Mesenchymal stem cell (in vitro differentiated cells and primary cell): ENCODE data around the gene SDHA.
"Not testable (repeated sequence)": the region's sequence is repeated elsewhere in the genome, so short reads cannot be mapped to it uniquely, and the experiment has no call there.

Experiments used
- DNase-seq: peaks from one replicate; pipeline ENCODE4 v3.0.0-alpha.2; 2013
- H2AFZ ChIP-seq: one replicate; pipeline ENCODE4 v1.6.1; 2013; ENCODE audit warnings: low read depth, mild to moderate bottlenecking, control low read depth, inconsistent platforms, low read length, moderate library complexity
- H2AK5ac ChIP-seq: 2 replicates; pipeline ENCODE4 v1.6.1; 2013; ENCODE audit warnings: low read length, moderate library complexity, mild to moderate bottlenecking, inconsistent platforms; ENCODE audit not compliant: severe bottlenecking
- H2BK120ac ChIP-seq: one replicate; pipeline ENCODE4 v1.6.1; 2013; ENCODE audit warnings: low read depth, mild to moderate bottlenecking, inconsistent platforms, low read length, moderate library complexity
- H2BK12ac ChIP-seq, 2 experiments: one replicate each; pipeline ENCODE4 v1.6.1; 2013; ENCODE audit warnings: inconsistent platforms in 2 of 2, low read length in 2 of 2, mild to moderate bottlenecking in 2 of 2, moderate library complexity in 2 of 2, control low read depth in 1 of 2
- H2BK15ac ChIP-seq: one replicate; pipeline ENCODE4 v1.6.1; 2013; ENCODE audit warnings: mild to moderate bottlenecking, low read depth, inconsistent platforms; ENCODE audit not compliant: poor library complexity, severe bottlenecking
- H2BK5ac ChIP-seq: 2 replicates; pipeline ENCODE4 v1.6.1; 2013; ENCODE audit warnings: low read depth, mild to moderate bottlenecking, low read length, control low read depth, inconsistent platforms; ENCODE audit not compliant: poor library complexity, severe bottlenecking
- H3K14ac ChIP-seq, 2 experiments: one replicate each; pipeline ENCODE4 v1.6.1; 2013; ENCODE audit warnings: inconsistent platforms in 2 of 2, low read length in 2 of 2, control low read depth in 1 of 2, mild to moderate bottlenecking in 1 of 2, moderate library complexity in 1 of 2
- H3K18ac ChIP-seq, 2 experiments: one replicate each; pipeline ENCODE4 v1.6.1; 2013; ENCODE audit warnings: inconsistent platforms in 2 of 2, low read length in 2 of 2, control low read depth in 1 of 2, low read depth in 1 of 2, mild to moderate bottlenecking in 1 of 2
- H3K23ac ChIP-seq, 2 experiments: one replicate each; pipeline ENCODE4 v1.6.1; 2013; ENCODE audit warnings: inconsistent platforms in 2 of 2, low read length in 2 of 2, mild to moderate bottlenecking in 2 of 2, moderate library complexity in 2 of 2, control low read depth in 1 of 2
- H3K27ac ChIP-seq: 2 replicates; pipeline ENCODE4 v1.5.1; 2013; ENCODE audit warnings: mild to moderate bottlenecking, moderate library complexity, low read length, control low read depth, inconsistent platforms; ENCODE audit not compliant: poor library complexity, severe bottlenecking
- H3K27me3 ChIP-seq, 2 experiments: 2 replicates each; pipeline versions ENCODE4 v1.6.1 to v1.7.0; 2013; ENCODE audit warnings: low read length in 2 of 2, mild to moderate bottlenecking in 2 of 2, moderate library complexity in 2 of 2, control low read depth in 1 of 2, inconsistent platforms in 1 of 2; ENCODE audit not compliant: control insufficient read depth in 1 of 2, insufficient read depth in 1 of 2
- H3K36me3 ChIP-seq, 2 experiments: 2 replicates each; pipeline versions ENCODE4 v1.6.1 to v1.7.0; 2013; ENCODE audit warnings: low read length in 2 of 2, control low read depth in 1 of 2, inconsistent platforms in 1 of 2, low read depth in 1 of 2, mild to moderate bottlenecking in 1 of 2; ENCODE audit not compliant: insufficient read depth in 2 of 2, control insufficient read depth in 1 of 2
- H3K4ac ChIP-seq, 2 experiments: one replicate each; pipeline ENCODE4 v1.6.1; 2013; ENCODE audit warnings: inconsistent platforms in 2 of 2, low read length in 2 of 2, mild to moderate bottlenecking in 2 of 2, moderate library complexity in 2 of 2, control low read depth in 1 of 2, low read depth in 1 of 2
- H3K4me1 ChIP-seq: 2 replicates; pipeline ENCODE4 v1.6.1; 2013; ENCODE audit warnings: low read depth, low read length, control low read depth; ENCODE audit not compliant: control insufficient read depth, insufficient read depth
- H3K4me2 ChIP-seq: 2 replicates; pipeline ENCODE4 v1.6.1; 2013; ENCODE audit warnings: low read length, mild to moderate bottlenecking, inconsistent platforms; ENCODE audit not compliant: poor library complexity, severe bottlenecking
- H3K4me3 ChIP-seq, 2 experiments: 2 replicates each; pipeline versions ENCODE4 v1.5.1 to v1.7.0; 2013; ENCODE audit warnings: low read length in 2 of 2, mild to moderate bottlenecking in 2 of 2, control low read depth in 1 of 2, low read depth in 1 of 2; ENCODE audit not compliant: insufficient read depth in 1 of 2
- H3K79me1 ChIP-seq: replicated peaks from 2 replicates; pipeline ENCODE4 v1.6.1; 2013; ENCODE audit warnings: mild to moderate bottlenecking, control low read depth, low read length, inconsistent platforms; ENCODE audit not compliant: poor library complexity, severe bottlenecking
- H3K9ac ChIP-seq: 2 replicates; pipeline ENCODE4 v1.7.0; 2013; ENCODE audit warnings: mild to moderate bottlenecking, low read length, moderate library complexity
- H3K9me3 ChIP-seq: 2 replicates; pipeline ENCODE4 v1.7.0; 2013; ENCODE audit warnings: mild to moderate bottlenecking, low read length; ENCODE audit not compliant: control insufficient read depth
- H4K8ac ChIP-seq: one replicate; pipeline ENCODE4 v1.6.1; 2013; ENCODE audit warnings: inconsistent platforms, mild to moderate bottlenecking, low read length, moderate library complexity
- H4K91ac ChIP-seq: one replicate; pipeline ENCODE4 v1.6.1; 2013; ENCODE audit warnings: mild to moderate bottlenecking, low read length, inconsistent platforms
- WGBS: methylation state at CpG from one replicate; pipeline ENCODE4 v1.1.7; 2013; ENCODE audit warnings: mixed read lengths; 5-methylcytosine and 5-hydroxymethylcytosine counted together

The SDHA gene

DNA sequence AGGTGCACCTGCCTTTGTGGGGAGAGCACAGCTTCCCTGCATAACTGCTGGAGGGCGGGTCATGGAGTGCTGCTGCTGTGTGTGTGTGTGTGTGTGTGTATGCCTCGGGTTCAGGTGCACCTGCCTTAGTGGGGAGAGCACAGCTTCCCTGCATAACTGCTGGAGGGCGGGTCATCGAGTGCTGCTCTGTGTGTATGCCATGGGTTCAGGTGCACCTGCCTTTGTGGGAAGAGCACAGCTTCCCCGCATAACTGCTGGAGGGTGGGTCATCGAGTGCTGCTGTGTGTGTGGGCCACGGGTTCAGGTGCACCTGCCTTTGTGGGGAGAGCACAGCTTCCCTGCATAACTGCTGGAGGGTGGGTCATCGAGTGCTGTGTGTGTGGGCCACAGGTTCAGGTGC, 84.3 kb downstream of the SDHA start:
- not testable (repeated sequence) for H4K8ac ChIP-seq, H3K14ac ChIP-seq, H3K27ac ChIP-seq, H2AK5ac ChIP-seq, H3K23ac ChIP-seq, H3K4me3 ChIP-seq, H3K4me2 ChIP-seq, H3K18ac ChIP-seq, H2BK15ac ChIP-seq, H4K91ac ChIP-seq, H2AFZ ChIP-seq, H3K9ac ChIP-seq, H2BK5ac ChIP-seq, H3K9me3 ChIP-seq, DNase-seq, H3K27me3 ChIP-seq, H3K4ac ChIP-seq, H2BK120ac ChIP-seq, H2BK12ac ChIP-seq
- 90% methylated on average over 8 of the region's 8 CpGs for WGBS
- H3K36me3 ChIP-seq: peaks cover 25 to 26% of the 10 kb centered on the region in 2 experiments
- H3K79me1 ChIP-seq: peaks cover 21% of the 10 kb centered on the region
- peaks cover 21% of the 10 kb centered on the region for H3K4me1 ChIP-seq

DNA sequence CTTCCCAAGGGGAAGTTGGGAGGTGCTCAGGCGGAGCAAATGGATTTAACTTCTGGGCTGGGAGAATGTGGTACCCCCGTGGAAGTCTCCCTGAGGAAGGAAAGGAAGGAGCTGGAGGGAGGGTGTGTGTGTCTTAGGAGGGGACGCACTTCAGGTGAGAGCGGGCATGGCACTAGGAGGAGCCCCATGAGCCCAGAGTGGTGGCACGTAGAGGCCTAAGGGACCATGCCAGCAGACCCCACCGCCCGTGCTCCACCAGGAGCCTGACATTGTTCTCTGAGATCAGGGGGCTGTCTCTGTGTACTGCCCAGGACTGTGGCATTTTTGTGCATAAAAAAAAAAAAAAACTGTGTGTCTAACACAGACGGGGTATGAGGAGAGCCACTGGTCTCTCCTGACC, 84.8 kb downstream of the SDHA start:
- no peak for DNase-seq
- H2BK120ac ChIP-seq: no peak overlapping the region
- H2BK15ac ChIP-seq: no peak overlapping the region
- no peak overlapping the region for H3K18ac ChIP-seq
- no peak overlapping the region for H2BK12ac ChIP-seq
- no peak overlapping the region for H2AFZ ChIP-seq
- H4K8ac ChIP-seq: no peak overlapping the region
- H4K91ac ChIP-seq: no peak overlapping the region
- H3K4me1 ChIP-seq: peaks cover 20% of the 10 kb centered on the region
- H3K14ac ChIP-seq: no peak overlapping the region
- no peak overlapping the region for H3K4ac ChIP-seq
- H3K4me3 ChIP-seq: no peak overlapping the region
- H3K27ac ChIP-seq: no peak overlapping the region
- no peaks in the 10 kb centered on the region for H3K9me3 ChIP-seq
- no peak overlapping the region for H3K23ac ChIP-seq
- no peak overlapping the region for H3K9ac ChIP-seq
- no peak overlapping the region for H2BK5ac ChIP-seq
- 85% methylated on average over 8 of the region's 8 CpGs for WGBS
- H3K27me3 ChIP-seq: no peaks in the 10 kb centered on the region
- peaks cover 25% of the 10 kb centered on the region for H3K79me1 ChIP-seq
- H3K4me2 ChIP-seq: no peak overlapping the region
- no peak overlapping the region for H2AK5ac ChIP-seq
- H3K36me3 ChIP-seq: peaks cover 30 to 32% of the 10 kb centered on the region in 2 experiments

DNA sequence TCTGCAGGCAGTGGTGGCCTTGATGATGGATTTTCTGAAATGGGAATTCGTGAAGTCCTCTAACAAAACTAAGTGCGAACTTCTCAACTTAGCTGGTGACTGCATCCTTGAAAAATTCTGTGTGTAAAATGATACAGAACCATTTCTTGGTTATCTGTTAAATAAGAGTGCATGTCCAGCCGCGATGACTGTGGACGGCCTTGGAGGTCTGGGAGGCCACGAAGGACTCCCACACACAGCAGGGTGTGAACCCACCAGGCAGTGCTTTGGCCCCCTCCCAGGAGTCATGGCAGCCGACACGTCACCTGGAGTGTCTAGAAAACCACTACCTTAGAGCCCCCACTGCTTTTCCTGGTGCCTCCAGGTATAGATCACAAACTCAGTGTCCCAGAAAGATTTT, 85.6 kb downstream of the SDHA start:
- H3K9me3 ChIP-seq, H3K4me3 ChIP-seq, H3K23ac ChIP-seq, H3K27ac ChIP-seq, H2BK120ac ChIP-seq, H2BK15ac ChIP-seq, H2BK12ac ChIP-seq, H3K27me3 ChIP-seq, H3K4me2 ChIP-seq, H2AFZ ChIP-seq, H3K18ac ChIP-seq, DNase-seq, H3K14ac ChIP-seq, H4K8ac ChIP-seq, H4K91ac ChIP-seq, H2AK5ac ChIP-seq, H2BK5ac ChIP-seq, H3K4ac ChIP-seq, H3K9ac ChIP-seq: not testable (repeated sequence)
- WGBS: 100% methylated on average over 3 of the region's 8 CpGs
- H3K79me1 ChIP-seq: peaks cover 25% of the 10 kb centered on the region
- H3K4me1 ChIP-seq: peaks cover 23% of the 10 kb centered on the region
- H3K36me3 ChIP-seq: peaks cover 31 to 35% of the 10 kb centered on the region in 2 experiments

DNA sequence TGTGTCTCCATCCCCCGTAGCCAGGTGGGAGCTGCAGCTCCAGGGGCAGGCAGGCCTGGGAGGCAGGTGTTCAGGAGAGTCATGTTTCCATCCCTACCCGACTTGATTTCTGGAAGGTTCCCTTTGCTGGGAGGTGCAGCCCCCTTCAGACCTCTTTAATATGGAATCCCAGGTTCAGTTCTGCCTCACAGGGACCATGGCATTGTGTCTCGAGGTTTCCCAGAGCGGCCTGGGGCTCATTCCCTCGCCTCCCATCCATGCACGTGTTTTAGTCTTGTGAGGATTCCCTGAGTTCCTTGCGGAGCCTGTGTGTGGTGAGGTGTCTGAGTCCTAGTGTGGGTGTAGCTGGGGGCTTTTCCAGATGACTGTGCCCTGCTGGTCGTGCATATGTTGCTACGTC, 86.9 kb downstream of the SDHA start:
- H3K14ac ChIP-seq: no peak overlapping the region
- H3K27me3 ChIP-seq: no peaks in the 10 kb centered on the region
- H3K4me2 ChIP-seq: no peak overlapping the region
- H3K4ac ChIP-seq: no peak overlapping the region
- H3K27ac ChIP-seq: no peak overlapping the region
- no peak overlapping the region for H3K18ac ChIP-seq
- no peak overlapping the region for H3K9ac ChIP-seq
- H4K8ac ChIP-seq: no peak overlapping the region
- WGBS: 93% methylated on average over 9 of the region's 9 CpGs
- no peaks in the 10 kb centered on the region for H3K9me3 ChIP-seq
- H2BK120ac ChIP-seq: no peak overlapping the region
- H3K4me3 ChIP-seq: no peak overlapping the region
- H3K36me3 ChIP-seq: peaks cover 33 to 41% of the 10 kb centered on the region in 2 experiments
- H2BK12ac ChIP-seq: no peak overlapping the region
- DNase-seq: no peak
- no peak overlapping the region for H3K23ac ChIP-seq
- H3K79me1 ChIP-seq: peaks cover 25% of the 10 kb centered on the region
- no peak overlapping the region for H2BK15ac ChIP-seq
- H4K91ac ChIP-seq: no peak overlapping the region
- H2AFZ ChIP-seq: no peak overlapping the region
- peaks cover 29% of the 10 kb centered on the region for H3K4me1 ChIP-seq
- H2AK5ac ChIP-seq: no peak overlapping the region
- H2BK5ac ChIP-seq: no peak overlapping the region
